H1 (cell line): ENCODE measurements around the gene MIA3. TPM values are rescaled to one million over a fixed set of nuclear protein-coding genes. Genes with fewer than 3 reads are reported as not detected.

Source experiments
- CTCF ChIA-PET: fragments of 300-600 bp; sonication (Branson Sonifier 250); formaldehyde crosslinking; loops from one replicate; lab custom pipeline; 2021; ENCODE audit not compliant: partially characterized antibody; lab: Charles Lee
- POLR2A ChIA-PET: fragments of 300-600 bp; sonication (Branson Sonifier 250); formaldehyde crosslinking; loops from one replicate; lab custom pipeline; 2021; ENCODE audit warnings: inconsistent platforms; ENCODE audit not compliant: partially characterized antibody; lab: Charles Lee
- DNase-seq, 2 experiments: peaks; one replicate each; pipeline versions ENCODE4 v3.0.0 to v3.0.0-alpha.2; 2010 to 2022; ENCODE audit warnings: low spot score in 2 of 2, low read depth in 1 of 2, mixed read lengths in 1 of 2
- FAIRE-seq: peaks from 2 replicates; lab custom pipeline; 2011; peaks lifted over from hg19 to GRCh38; lab: Jason Lieb, UNC
- H2AFZ ChIP-seq: 2 replicates; pipeline ENCODE4 v1.8.1; 2012; ENCODE audit warnings: low read length, inconsistent platforms
- H2AK5ac ChIP-seq: 2 replicates; pipeline ENCODE4 v1.6.1; 2013; ENCODE audit warnings: low read depth, low read length
- H2BK120ac ChIP-seq: replicated peaks from 2 replicates; pipeline ENCODE3; 2013; ENCODE audit warnings: low read depth, low read length, inconsistent platforms
- H2BK12ac ChIP-seq: 2 replicates; pipeline ENCODE4 v1.6.1; 2013; ENCODE audit warnings: low read depth, low read length
- H2BK15ac ChIP-seq: 2 replicates; pipeline ENCODE4 v1.6.1; 2013; ENCODE audit warnings: low read length
- H2BK20ac ChIP-seq: 2 replicates; pipeline ENCODE4 v1.6.1; 2013; ENCODE audit warnings: low read length
- H2BK5ac ChIP-seq: 2 replicates; pipeline ENCODE4 v1.6.1; 2013; ENCODE audit warnings: low read depth, low read length
- H3K14ac ChIP-seq: 2 replicates; pipeline ENCODE4 v1.6.1; 2013; ENCODE audit warnings: inconsistent platforms; ENCODE audit not compliant: insufficient read length
- H3K18ac ChIP-seq: 2 replicates; pipeline ENCODE4 v1.6.1; 2013; ENCODE audit warnings: low read length; ENCODE audit errors: extremely low read depth
- H3K23ac ChIP-seq: 2 replicates; pipeline ENCODE4 v1.6.1; 2013; ENCODE audit warnings: inconsistent platforms; ENCODE audit not compliant: insufficient read length
- H3K23me2 ChIP-seq: 2 replicates; pipeline ENCODE4 v1.6.1; 2013; ENCODE audit warnings: low read depth, low read length
- H3K27ac ChIP-seq: 2 replicates; pipeline ENCODE4 v1.6.1; 2011; ENCODE audit warnings: low read depth, low read length, inconsistent platforms
- H3K27me3 ChIP-seq, 4 experiments: replicated peaks in 1 of 4; 1 replicate in 1 of 4; 2 replicates in 3 of 4; pipeline versions ENCODE4 v1.6.1 to v1.8.1; 2011 to 2013; ENCODE audit warnings: low read length in 3 of 4, mild to moderate bottlenecking in 3 of 4, inconsistent platforms in 2 of 4, mixed read lengths in 2 of 4, moderate library complexity in 1 of 4; ENCODE audit not compliant: control insufficient read depth in 3 of 4, insufficient read depth in 3 of 4; ENCODE audit errors: extremely low read depth in 1 of 4
- H3K36me3 ChIP-seq, 4 experiments: 2 replicates each; pipeline versions ENCODE4 v1.6.1 to v1.8.1; 2011 to 2013; ENCODE audit warnings: mild to moderate bottlenecking in 4 of 4, low read length in 3 of 4, moderate library complexity in 2 of 4, control low read depth in 1 of 4, inconsistent platforms in 1 of 4; ENCODE audit not compliant: insufficient read depth in 4 of 4, control insufficient read depth in 2 of 4
- H3K4ac ChIP-seq: replicated peaks from 2 replicates; pipeline ENCODE3; 2013; ENCODE audit warnings: low read length, low read depth, mixed read lengths, inconsistent platforms; ENCODE audit not compliant: insufficient read length
- H3K4me1 ChIP-seq, 4 experiments: replicated peaks in 1 of 4; 1 replicate in 1 of 4; 2 replicates in 3 of 4; pipeline versions ENCODE4 v1.6.1 to v1.8.1; 2011 to 2013; ENCODE audit warnings: low read length in 3 of 4, inconsistent platforms in 2 of 4, mixed read lengths in 1 of 4; ENCODE audit not compliant: insufficient read depth in 4 of 4, control insufficient read depth in 3 of 4
- H3K4me2 ChIP-seq, 2 experiments: 2 replicates each; pipeline versions ENCODE4 v1.6.1 to v1.8.1; 2011 to 2013; ENCODE audit warnings: low read depth in 2 of 2, low read length in 2 of 2, control low read depth in 1 of 2, inconsistent platforms in 1 of 2, mild to moderate bottlenecking in 1 of 2; ENCODE audit not compliant: insufficient read depth in 1 of 2
- H3K4me3 ChIP-seq, 4 experiments: fragments of 200-600, 300-600 bp in 1 of 4; sonication (generic), shearing (Covaris generic), sonication (Bioruptor Twin) in 1 of 4; 2 replicates each; pipeline versions ENCODE4 v1.5.1 to v1.8.1; 2011 to 2016; ENCODE audit warnings: low read length in 4 of 4, low read depth in 3 of 4, control low read depth in 2 of 4, inconsistent platforms in 2 of 4, mild to moderate bottlenecking in 2 of 4, mixed read lengths in 1 of 4, moderate library complexity in 1 of 4; ENCODE audit not compliant: insufficient read depth in 2 of 4; ENCODE audit errors: extremely low read depth in 1 of 4
- H3K56ac ChIP-seq: replicated peaks from 2 replicates; pipeline ENCODE3; 2013; ENCODE audit warnings: low read depth, mild to moderate bottlenecking, mixed read lengths, low read length, inconsistent platforms; ENCODE audit not compliant: insufficient read length
- H3K79me1 ChIP-seq: 2 replicates; pipeline ENCODE4 v1.6.1; 2013; ENCODE audit warnings: low read depth, low read length, control low read depth
- H3K79me2 ChIP-seq, 2 experiments: 2 replicates each; pipeline versions ENCODE4 v1.6.1 to v1.8.1; 2012 to 2013; ENCODE audit warnings: low read length in 2 of 2, mild to moderate bottlenecking in 2 of 2, inconsistent platforms in 1 of 2; ENCODE audit not compliant: insufficient read depth in 2 of 2, control insufficient read depth in 1 of 2
- H3K9ac ChIP-seq, 4 experiments: replicated peaks in 1 of 4; 1 replicate in 1 of 4; 2 replicates in 3 of 4; pipeline versions ENCODE4 v1.6.1 to v1.8.1; 2011 to 2013; ENCODE audit warnings: low read depth in 3 of 4, low read length in 3 of 4, control low read depth in 2 of 4, mild to moderate bottlenecking in 2 of 4, moderate library complexity in 2 of 4, inconsistent platforms in 1 of 4; ENCODE audit errors: extremely low read depth in 1 of 4
- H3K9me3 ChIP-seq, 2 experiments: 2 replicates each; pipeline versions ENCODE4 v1.6.1 to v1.8.1; 2012 to 2013; ENCODE audit warnings: mild to moderate bottlenecking in 2 of 2, moderate library complexity in 2 of 2, control low read depth in 1 of 2, inconsistent platforms in 1 of 2, low read depth in 1 of 2, low read length in 1 of 2, mixed read lengths in 1 of 2; ENCODE audit not compliant: insufficient read depth in 2 of 2
- H4K20me1 ChIP-seq, 2 experiments: replicated peaks in 1 of 2; 2 replicates each; pipeline versions ENCODE3 to v1.8.1; 2011 to 2013; ENCODE audit warnings: inconsistent platforms in 2 of 2, low read length in 2 of 2, mild to moderate bottlenecking in 1 of 2; ENCODE audit not compliant: insufficient read depth in 2 of 2, control insufficient read depth in 1 of 2
- H4K5ac ChIP-seq: 2 replicates; pipeline ENCODE4 v1.6.1; 2013; ENCODE audit warnings: low read length, low read depth, mixed read lengths, inconsistent platforms; ENCODE audit not compliant: insufficient read length
- H4K8ac ChIP-seq: 2 replicates; pipeline ENCODE4 v1.8.0; 2013; ENCODE audit warnings: mild to moderate bottlenecking, moderate library complexity, low read length, inconsistent platforms; ENCODE audit not compliant: insufficient read depth; ENCODE audit errors: extremely low read depth
- H4K91ac ChIP-seq: replicated peaks from 2 replicates; pipeline ENCODE3; 2013; ENCODE audit warnings: low read length, mixed read lengths, inconsistent platforms; ENCODE audit not compliant: insufficient read length
- ATF2 ChIP-seq: IDR thresholded peaks from 2 replicates; pipeline ENCODE4 v1.6.1; 2012; ENCODE audit warnings: low read length, inconsistent platforms
- CTBP2 ChIP-seq: IDR thresholded peaks from 2 replicates; pipeline ENCODE4 v1.7.0; 2011; ENCODE audit warnings: borderline replicate concordance, mild to moderate bottlenecking, moderate library complexity, mixed read lengths, low read length; ENCODE audit not compliant: insufficient read depth, insufficient read length
- FOSL1 ChIP-seq: IDR thresholded peaks from 2 replicates; pipeline ENCODE4 v1.6.1; 2011; ENCODE audit warnings: mild to moderate bottlenecking, low read depth, low read length, moderate library complexity; ENCODE audit not compliant: insufficient read depth
- PHF8 ChIP-seq: fragments of 200-600 bp; sonication (generic); conservative IDR thresholded peaks from 2 replicates; pipeline ENCODE4 v1.7.1; 2012; ENCODE audit warnings: low read depth, mild to moderate bottlenecking, inconsistent platforms, low read length, moderate library complexity
- RBBP5 ChIP-seq: IDR thresholded peaks from 2 replicates; pipeline ENCODE4 v1.7.1; 2012; ENCODE audit warnings: low read depth, mild to moderate bottlenecking, inconsistent platforms, low read length, moderate library complexity, borderline replicate concordance
- SIN3A ChIP-seq, 2 experiments: IDR thresholded peaks in 1 of 2; conservative IDR thresholded peaks in 1 of 2; 2 replicates each; pipeline ENCODE4 v1.6.1; 2011 to 2012; ENCODE audit warnings: low read length in 2 of 2, improper control_type of control experiment in 1 of 2, low read depth in 1 of 2, mild to moderate bottlenecking in 1 of 2
- SIRT6 ChIP-seq: IDR thresholded peaks from one replicate; pipeline ENCODE4 v1.7.1; 2012; ENCODE audit warnings: low read length, inconsistent platforms
- SP2 ChIP-seq: IDR thresholded peaks from 2 replicates; pipeline ENCODE4 v1.6.1; 2012; ENCODE audit warnings: mild to moderate bottlenecking, low read length, inconsistent platforms
- SP4 ChIP-seq: IDR thresholded peaks from 2 replicates; pipeline ENCODE4 v1.6.1; 2012; ENCODE audit warnings: low read length, inconsistent platforms
- SRF ChIP-seq: IDR thresholded peaks from 2 replicates; pipeline ENCODE4 v1.6.1; 2011; ENCODE audit warnings: mild to moderate bottlenecking, low read depth, low read length, moderate library complexity
- TAF1 ChIP-seq: IDR thresholded peaks from 2 replicates; pipeline ENCODE4 v1.6.1; 2011; ENCODE audit warnings: mild to moderate bottlenecking, low read depth, low read length
- TCF12 ChIP-seq: IDR thresholded peaks from 2 replicates; pipeline ENCODE4 v1.6.1; 2011; ENCODE audit warnings: low read depth, mild to moderate bottlenecking, low read length
- ZNF274 ChIP-seq: IDR thresholded peaks from 2 replicates; pipeline ENCODE4 v1.7.0; 2012; ENCODE audit warnings: low read length, borderline replicate concordance; ENCODE audit errors: extremely low read depth
- WGBS, 2 experiments: shearing (Covaris generic) in 1 of 2; methylation state at CpG; one replicate each; pipeline versions ENCODE4 v1.1.6 to v1.1.7; 2013 to 2015; ENCODE audit warnings: low lambda C conversion rate in 2 of 2, mixed read lengths in 2 of 2, inconsistent platforms in 1 of 2, low coverage in 1 of 2, missing lambda C conversion rate in 1 of 2; ENCODE audit not compliant: insufficient replicate concordance in 2 of 2, insufficient coverage in 1 of 2, insufficient read length in 1 of 2; ENCODE audit errors: extremely low coverage in 1 of 2, missing lambda C conversion rate in 1 of 2; 5-methylcytosine and 5-hydroxymethylcytosine counted together
- polyA plus RNA-seq, 7 experiments: library from polyadenylated mRNA; depleted of rRNA in 3 of 7; stranded (reverse) in 5 of 7; unstranded in 2 of 7; fragments of >200 nt in 5 of 7; fragments of 200-250 nt in 2 of 7; gene quantifications; 1 replicate in 5 of 7; 2 replicates in 1 of 7; 4 replicates in 1 of 7; pipeline versions ENCODE4 v1.2.1 to v1.2.3, GENCODE V29; 2011 to 2013; ENCODE audit warnings: missing spikeins in 2 of 7, mixed read lengths in 2 of 7
- total RNA-seq: library from RNA; stranded (reverse); fragmentation: NEBNext Ultra II Directional; extraction: Animal tissue kit (Norgen Biotek cat#: 25700); gene quantifications from 2 replicates; pipeline ENCODE4 v1.2.1, GENCODE V29; 2021

Gene MIA3
- total and polyA plus RNA-seq, 2 of the 8 experiments (the other 6 are each of a cell fraction or from before 2014, with no cell fraction given): 69.0 to 105 TPM

GRCh38 chr1:222622765-222623164, 4.9 kb downstream of the MIA3 start:
- Histone ChIP-seq H3K36me3 (peaks cover 2 to 39% (median 29%) of the 10 kb centered on the region in 4 experiments), H2BK120ac (no peak overlapping the region), H4K5ac (no peak overlapping the region), H4K20me1 (peaks cover 2 to 7% of the 10 kb centered on the region in 2 experiments), H2BK20ac (no peak overlapping the region), H3K23ac (no peak overlapping the region), H3K56ac (no peak overlapping the region), H3K4ac (no peak overlapping the region), H3K18ac (no peak overlapping the region), H3K4me2 (no peak overlapping the region), H3K23me2 (peaks cover 7% of the 10 kb centered on the region; the same call in 1 of the 2 replicates), H2BK15ac (no peak overlapping the region), H3K79me2 (peaks cover 0 to 32% of the 10 kb centered on the region in 2 experiments; a peak in 3 of 4 replicates), H2AFZ (no peak overlapping the region), H3K9me3 (no peaks in the 10 kb centered on the region), H3K27me3 (no peaks in the 10 kb centered on the region), H2BK12ac (no peak overlapping the region), H3K14ac (no peak overlapping the region), H3K79me1 (peaks cover 6% of the 10 kb centered on the region), H3K4me1 (peaks cover 0 to 4% (median 1%) of the 10 kb centered on the region in 4 experiments; a peak in 3 of 7 replicates), H2AK5ac (no peak overlapping the region), H3K4me3 (no peak overlapping the region), H4K8ac (no peak overlapping the region), H2BK5ac (no peak overlapping the region), H4K91ac (no peak overlapping the region), H3K27ac (no peak overlapping the region), H3K9ac (no peak overlapping the region)
- WGBS, 2 experiments: 88% methylated on average over 5 of the region's 5 CpGs; no CpG with 5 or more reads in 1 of the 2 experiments
- FAIRE-seq (no peak), DNase-seq (no peak)
- ChIA-PET CTCF (interaction anchor here (1.4 kb wide), 1 partner anchor 9 kb away, joined by 3 read pairs; no protein-coding TSS in a partner anchor), POLR2A (no interaction called here)
- no peak for TF ChIP-seq TAF1
- no peak for TF ChIP-seq SRF
- no peak for TF ChIP-seq SP4
- no peak for TF ChIP-seq TCF12
- TF ChIP-seq SIRT6: no peak
- TF ChIP-seq ATF2: no peak
- no peak for TF ChIP-seq ZNF274
- TF ChIP-seq SIN3A (conservative IDR thresholded peaks at IDR 0.05 in 1 of 2, IDR thresholded peaks at IDR 0.05 in 1 of 2; ENCODE audit: low read depth in 1 of 2, low read length in 2 of 2): no peak
- no peak for TF ChIP-seq SP2
- TF ChIP-seq RBBP5: no peak
- no peak for TF ChIP-seq FOSL1
- TF ChIP-seq CTBP2: no peak
- TF ChIP-seq PHF8: no peak
